OCI-LY7 (cell line): Measurements from ENCODE around the gene ZNF827. TPM values are rescaled to one million over a fixed set of nuclear protein-coding genes. Genes with fewer than 3 reads are reported as not detected.

Experiments
- BruUV-seq: library from RNA; stranded (reverse); fragments of 400-500 nt; replicated peaks from 2 replicates; lab custom pipeline; 2021; lab: Mats Ljungman, UMichigan
- CTCF ChIA-PET: fragments of 300-600 bp; sonication (Branson Sonifier 250); formaldehyde crosslinking; loops from one replicate; lab custom pipeline; 2022; ENCODE audit warnings: antibody characterized with exemption; ENCODE audit not compliant: unreplicated experiment; lab: Charles Lee
- POLR2A ChIA-PET: fragments of 300-600 bp; sonication (Branson Sonifier 250); formaldehyde crosslinking; loops from one replicate; lab custom pipeline; 2022; ENCODE audit warnings: antibody characterized with exemption; lab: Charles Lee
- DNase-seq: peaks from one replicate; pipeline ENCODE4 v3.0.0-alpha.2; 2015; ENCODE audit warnings: low spot score
- H2AFZ ChIP-seq: fragments of 200-600 bp; sonication (generic), shearing (Covaris generic); 2 replicates; pipeline ENCODE4 v1.6.1; 2014; ENCODE audit warnings: mild to moderate bottlenecking, antibody characterized with exemption, low read length, moderate library complexity
- H3K27ac ChIP-seq: fragments of 200-600 bp; sonication (generic); 2 replicates; pipeline ENCODE4 v1.5.1; 2014; ENCODE audit warnings: mixed run types, low read depth, mild to moderate bottlenecking, moderate library complexity, low read length, inconsistent platforms; ENCODE audit not compliant: poor library complexity, severe bottlenecking
- H3K36me3 ChIP-seq: fragments of 200-600 bp; sonication (generic); 2 replicates; pipeline ENCODE4 v1.6.1; 2014; ENCODE audit warnings: mild to moderate bottlenecking, antibody characterized with exemption, low read length, moderate library complexity, mixed read lengths; ENCODE audit not compliant: insufficient read depth
- H3K4me1 ChIP-seq: fragments of 200-600 bp; sonication (generic); 2 replicates; pipeline ENCODE4 v1.5.1; 2014; ENCODE audit warnings: mild to moderate bottlenecking, low read length; ENCODE audit not compliant: insufficient read depth, poor library complexity, severe bottlenecking
- H3K4me2 ChIP-seq: fragments of 200-600 bp; sonication (generic); 2 replicates; pipeline ENCODE4 v1.6.1; 2014; ENCODE audit warnings: mild to moderate bottlenecking, low read length
- H3K4me3 ChIP-seq: fragments of 200-600 bp; sonication (generic); 2 replicates; pipeline ENCODE4 v1.5.1; 2014; ENCODE audit warnings: mild to moderate bottlenecking, low read depth, low read length; ENCODE audit not compliant: poor library complexity, severe bottlenecking
- H3K79me2 ChIP-seq: fragments of 200-600 bp; sonication (generic); 2 replicates; pipeline ENCODE4 v1.6.1; 2016; ENCODE audit warnings: low read depth, mild to moderate bottlenecking, low read length, moderate library complexity, mixed read lengths; ENCODE audit not compliant: insufficient read depth
- H3K9me2 ChIP-seq: fragments of 200-600 bp; sonication (generic); 2 replicates; pipeline ENCODE4 v1.6.1; 2016; ENCODE audit warnings: mild to moderate bottlenecking, low read length, mixed read lengths; ENCODE audit not compliant: insufficient read depth
- H3K9me3 ChIP-seq: fragments of 200-600 bp; sonication (generic); 2 replicates; pipeline ENCODE4 v1.6.1; 2014; ENCODE audit warnings: mild to moderate bottlenecking, mixed run types, low read length, mixed read lengths
- H4K20me1 ChIP-seq: fragments of 200-600 bp; sonication (generic); 2 replicates; pipeline ENCODE4 v1.6.1; 2014; ENCODE audit warnings: mild to moderate bottlenecking, antibody characterized with exemption, low read length, moderate library complexity, mixed read lengths; ENCODE audit not compliant: insufficient read depth
- EZH2phosphoT487 ChIP-seq: fragments of 200-600 bp; sonication (generic); IDR thresholded peaks from 2 replicates; pipeline ENCODE4 v1.6.1; 2018; ENCODE audit warnings: low read depth, borderline replicate concordance, mild to moderate bottlenecking, mixed run types, antibody characterized with exemption, low read length, moderate library complexity, mixed read lengths
- intact Hi-C: fragments of 100-400 bp; cut with micrococcal nuclease; formaldehyde crosslinking; loops from one replicate; pipeline ENCODE4 v1.10.0; 2022; ENCODE audit not compliant: unreplicated experiment
- total RNA-seq, 2 experiments: library from RNA; depleted of rRNA in 1 of 2; stranded (reverse); fragments of >200 nt in 1 of 2; shearing (Covaris generic) in 1 of 2; gene quantifications; 2 replicates each; pipeline ENCODE4 v1.2.3, GENCODE V29; 2014 to 2022
- TF ChIP-seq, protein P1 (sequence below): fragments of 200-600 bp; sonication (generic); conservative IDR thresholded peaks from 2 replicates; pipeline ENCODE4 v1.5.1; 2014; ENCODE audit warnings: mild to moderate bottlenecking, antibody characterized with exemption, low read length, moderate library complexity, mixed read lengths

ZNF827 gene
- total RNA-seq, 2 experiments from 2014 or later, result 15.1 to 42.9 TPM

DNA sequence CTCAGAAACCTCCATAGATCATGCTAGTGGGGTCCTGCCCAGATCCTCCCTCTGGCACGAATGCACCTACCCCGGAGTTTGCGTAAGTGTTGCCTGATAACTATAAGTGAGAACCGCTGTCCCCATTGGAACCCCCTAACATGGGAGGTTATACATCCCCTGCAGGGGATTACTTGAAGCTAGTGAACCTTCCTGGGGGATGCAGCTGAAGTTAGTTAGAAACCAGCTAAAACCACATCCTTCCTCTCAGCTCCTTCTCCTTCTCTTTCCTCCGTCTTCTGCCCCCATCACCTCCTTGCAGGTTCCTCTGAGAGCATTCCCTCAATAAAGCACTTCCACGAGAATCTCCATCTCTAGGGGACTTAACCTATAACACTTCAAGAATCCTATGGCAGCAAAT is 95.0 kb downstream of the ZNF827 start:
- BruUV-seq, result no TSS peak
- POLR2A ChIA-PET, result interaction anchor here (1.2 to 1.4 kb wide), 3 partner anchors 8 to 26 kb away, joined by 3 to 6 read pairs (median 4); no protein-coding TSS in a partner anchor
- H3K4me2 ChIP-seq, result no peak overlapping the region

DNA sequence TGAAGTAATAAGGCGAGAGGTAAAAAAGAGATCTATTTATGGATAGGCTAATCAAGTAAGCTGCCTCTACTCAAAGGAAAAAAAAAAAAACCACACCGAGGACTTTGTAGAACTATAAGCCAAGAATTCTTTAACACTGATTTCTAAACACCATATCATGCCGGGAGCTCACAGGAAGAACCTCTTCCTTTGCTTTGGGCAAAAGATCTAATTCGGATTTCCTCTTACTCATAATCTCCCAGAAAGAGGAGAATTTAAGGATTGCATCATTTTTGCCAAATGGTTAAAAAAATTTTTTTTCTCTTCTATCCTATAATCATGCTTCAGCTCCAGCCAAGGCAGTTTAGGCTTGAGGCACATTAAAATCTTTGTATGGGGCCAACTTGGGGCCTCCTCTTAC is 95.5 kb downstream of the ZNF827 start:
- intact Hi-C loops, result no loop called here
- POLR2A ChIA-PET, result interaction anchor here (1.2 to 1.4 kb wide), 3 partner anchors 9 to 25 kb away, joined by 3 to 6 read pairs (median 4); no protein-coding TSS in a partner anchor

More for the DNA sequence above, 95.0 kb downstream of the ZNF827 start:
- no peak overlapping the region for H3K27ac ChIP-seq
- no peaks in the 10 kb centered on the region for H3K9me2 ChIP-seq
- H3K4me1 ChIP-seq, result no peaks in the 10 kb centered on the region
- TF ChIP-seq, protein P1, sequence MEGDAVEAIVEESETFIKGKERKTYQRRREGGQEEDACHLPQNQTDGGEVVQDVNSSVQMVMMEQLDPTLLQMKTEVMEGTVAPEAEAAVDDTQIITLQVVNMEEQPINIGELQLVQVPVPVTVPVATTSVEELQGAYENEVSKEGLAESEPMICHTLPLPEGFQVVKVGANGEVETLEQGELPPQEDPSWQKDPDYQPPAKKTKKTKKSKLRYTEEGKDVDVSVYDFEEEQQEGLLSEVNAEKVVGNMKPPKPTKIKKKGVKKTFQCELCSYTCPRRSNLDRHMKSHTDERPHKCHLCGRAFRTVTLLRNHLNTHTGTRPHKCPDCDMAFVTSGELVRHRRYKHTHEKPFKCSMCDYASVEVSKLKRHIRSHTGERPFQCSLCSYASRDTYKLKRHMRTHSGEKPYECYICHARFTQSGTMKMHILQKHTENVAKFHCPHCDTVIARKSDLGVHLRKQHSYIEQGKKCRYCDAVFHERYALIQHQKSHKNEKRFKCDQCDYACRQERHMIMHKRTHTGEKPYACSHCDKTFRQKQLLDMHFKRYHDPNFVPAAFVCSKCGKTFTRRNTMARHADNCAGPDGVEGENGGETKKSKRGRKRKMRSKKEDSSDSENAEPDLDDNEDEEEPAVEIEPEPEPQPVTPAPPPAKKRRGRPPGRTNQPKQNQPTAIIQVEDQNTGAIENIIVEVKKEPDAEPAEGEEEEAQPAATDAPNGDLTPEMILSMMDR, result no peak
- no peak for TF ChIP-seq EZH2phosphoT487
- no peak for DNase-seq
- intact Hi-C loops, result no loop called here
- H3K9me3 ChIP-seq, result no peaks in the 10 kb centered on the region
- CTCF ChIA-PET, result no interaction called here
- no peak overlapping the region for H3K4me3 ChIP-seq
- no peak overlapping the region for H2AFZ ChIP-seq
- H3K36me3 ChIP-seq, result peaks cover 81% of the 10 kb centered on the region
- no peaks in the 10 kb centered on the region for H3K79me2 ChIP-seq
- H4K20me1 ChIP-seq, result no peaks in the 10 kb centered on the region

More for the DNA sequence above, 95.5 kb downstream of the ZNF827 start:
- no TSS peak for BruUV-seq
- H3K9me2 ChIP-seq, result no peaks in the 10 kb centered on the region
- H4K20me1 ChIP-seq, result no peaks in the 10 kb centered on the region
- CTCF ChIA-PET, result interaction anchor here (0.6 kb wide), 1 partner anchor 264 kb away, joined by 4 read pairs; no protein-coding TSS in a partner anchor
- no peaks in the 10 kb centered on the region for H3K9me3 ChIP-seq
- no peaks in the 10 kb centered on the region for H3K4me1 ChIP-seq
- no peak for DNase-seq
- no peak overlapping the region for H3K4me3 ChIP-seq
- no peak overlapping the region for H3K4me2 ChIP-seq
- H3K79me2 ChIP-seq, result no peaks in the 10 kb centered on the region
- TF ChIP-seq EZH2phosphoT487, result no peak
- TF ChIP-seq, protein P1, result no peak
- H3K36me3 ChIP-seq, result peaks cover 76% of the 10 kb centered on the region
- H2AFZ ChIP-seq, result no peak overlapping the region
- H3K27ac ChIP-seq, result no peak overlapping the region
